HL-60/S4 (cell line): ENCODE data around the gene DLGAP1.

Experiments
- in situ Hi-C: fragments of 300-500 bp; cut with MboI; formaldehyde crosslinking; loops from 2 replicates; pipeline ENCODE4 v1.14.3; 2022; ENCODE audit warnings: low sequenced_read_pairs

The DLGAP1 gene

DNA sequence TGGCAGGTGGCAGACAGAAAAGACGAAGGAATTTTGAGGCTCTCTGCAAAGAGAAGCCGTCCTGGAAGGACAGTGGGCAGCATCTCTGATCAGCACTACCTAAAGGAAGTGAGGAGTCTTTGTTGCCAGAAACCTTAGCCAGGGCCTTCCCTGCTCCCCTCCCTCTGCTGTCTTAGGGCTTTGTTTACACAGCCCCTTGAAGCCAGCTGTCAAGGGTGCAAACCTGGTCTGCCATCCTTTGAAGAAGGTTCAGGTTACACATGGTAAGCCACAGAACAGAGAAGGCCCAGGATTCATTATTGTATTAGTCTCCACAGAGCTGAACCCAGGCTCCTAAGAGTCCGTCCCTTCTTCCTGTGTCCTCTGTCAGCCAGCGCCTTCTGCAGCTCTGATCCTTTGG, 648.5 kb downstream of the DLGAP1 start:
- in situ Hi-C loops, result no loop called here

DNA sequence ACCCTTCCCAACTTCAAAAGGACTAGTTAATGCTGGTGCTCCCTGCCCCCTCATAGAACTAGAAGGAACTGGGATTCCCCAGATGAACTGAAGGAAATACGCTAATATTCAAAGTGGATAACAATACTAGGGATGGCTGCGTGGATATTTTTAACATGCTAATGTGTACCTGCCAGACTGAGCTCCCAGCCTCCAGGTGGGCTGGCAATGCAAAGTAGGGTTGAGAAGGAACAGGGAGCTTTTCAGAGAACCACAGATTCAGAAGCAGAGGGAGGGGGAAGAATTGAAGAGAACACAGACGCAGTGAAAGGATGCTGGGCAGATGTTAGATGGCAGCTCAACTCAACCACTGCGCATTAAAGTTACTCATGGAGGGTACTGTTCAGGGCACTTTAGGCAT, 650.8 kb downstream of the DLGAP1 start:
- in situ Hi-C loops, result no loop called here

DNA sequence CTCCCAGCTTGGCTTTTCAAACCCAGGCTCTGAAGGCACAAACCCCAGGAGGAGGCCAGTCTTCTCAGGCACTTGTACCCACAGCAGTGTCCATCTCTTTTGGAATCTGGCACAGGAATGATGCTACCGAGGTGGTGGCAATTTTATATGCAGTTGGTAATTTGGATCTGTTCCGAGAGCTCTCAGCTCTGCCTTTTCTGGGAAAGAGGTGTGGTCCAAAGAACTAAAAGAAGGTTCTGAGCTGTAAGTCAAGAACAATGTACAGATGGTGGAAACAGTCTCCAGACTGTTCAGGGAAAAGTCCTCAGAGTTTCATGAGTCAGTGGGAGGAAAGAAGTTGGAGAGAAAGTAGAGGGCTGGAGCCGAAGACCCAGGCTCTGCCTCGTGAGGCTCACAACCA, 651.8 kb downstream of the DLGAP1 start:
- in situ Hi-C loops, result no loop called here

DNA sequence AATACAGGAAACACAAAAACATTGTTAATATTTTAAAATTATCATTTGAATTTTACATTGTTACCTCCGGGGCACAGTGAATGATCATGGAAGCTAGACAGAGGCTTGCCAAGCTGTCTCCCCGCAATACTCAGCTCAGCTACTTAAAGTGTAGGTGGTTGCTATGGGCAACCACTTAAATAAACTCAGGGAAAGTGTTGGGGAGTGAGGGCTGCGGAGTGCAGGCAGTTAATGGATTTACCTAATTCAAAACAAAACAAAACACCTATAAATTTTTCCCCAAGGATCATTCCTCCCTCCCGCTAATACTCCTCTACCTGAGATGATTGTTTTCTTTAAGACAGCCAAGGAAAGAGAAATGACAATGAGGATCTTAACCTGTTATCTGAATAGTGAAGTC, 655.6 kb downstream of the DLGAP1 start:
- in situ Hi-C loops, result loop anchor here (25.0 kb wide), 1 partner anchor 1263 kb away; no protein-coding TSS in a partner anchor

DNA sequence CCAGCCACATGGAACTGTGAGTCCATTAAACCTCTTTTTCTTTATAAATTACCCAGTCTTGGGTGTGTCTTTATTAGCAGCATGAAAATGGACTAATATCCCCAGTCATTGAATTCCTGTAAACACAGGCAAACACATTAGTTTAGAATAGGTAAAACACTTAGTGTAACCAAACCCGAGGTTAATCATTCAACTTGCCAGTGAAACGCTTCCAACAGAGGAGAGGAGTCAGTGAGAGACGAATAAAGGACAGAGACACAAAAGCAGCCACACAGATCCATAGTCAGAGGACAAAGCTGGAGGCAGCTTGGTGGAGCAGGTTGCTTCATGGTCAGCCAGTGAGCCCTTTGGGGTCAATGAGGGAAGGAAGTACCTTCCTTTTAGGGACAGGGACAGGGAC, 657.1 kb downstream of the DLGAP1 start:
- in situ Hi-C loops, result loop anchor here (25.0 kb wide), 1 partner anchor 1264 kb away; no protein-coding TSS in a partner anchor

DNA sequence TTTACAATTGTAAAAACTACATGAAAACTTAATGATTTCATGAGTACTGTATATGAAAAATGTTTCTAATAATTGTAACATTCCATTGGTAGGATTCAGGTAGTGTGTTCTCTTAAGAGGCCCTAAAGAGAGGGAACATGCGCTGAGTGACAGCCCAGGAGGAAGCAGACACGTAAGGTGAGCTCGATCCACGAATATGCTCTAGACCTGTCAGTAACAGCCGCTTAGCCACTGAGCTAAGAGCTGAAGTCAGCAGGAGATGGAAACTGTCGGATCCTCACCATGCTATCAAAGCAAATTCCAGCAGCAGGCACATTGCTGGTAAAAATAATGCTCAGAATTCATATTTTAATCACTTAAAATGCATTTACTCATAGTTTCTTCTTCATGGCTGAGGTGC, 658.7 kb downstream of the DLGAP1 start:
- in situ Hi-C loops, result loop anchor here (25.0 kb wide), 1 partner anchor 1266 kb away; no protein-coding TSS in a partner anchor

DNA sequence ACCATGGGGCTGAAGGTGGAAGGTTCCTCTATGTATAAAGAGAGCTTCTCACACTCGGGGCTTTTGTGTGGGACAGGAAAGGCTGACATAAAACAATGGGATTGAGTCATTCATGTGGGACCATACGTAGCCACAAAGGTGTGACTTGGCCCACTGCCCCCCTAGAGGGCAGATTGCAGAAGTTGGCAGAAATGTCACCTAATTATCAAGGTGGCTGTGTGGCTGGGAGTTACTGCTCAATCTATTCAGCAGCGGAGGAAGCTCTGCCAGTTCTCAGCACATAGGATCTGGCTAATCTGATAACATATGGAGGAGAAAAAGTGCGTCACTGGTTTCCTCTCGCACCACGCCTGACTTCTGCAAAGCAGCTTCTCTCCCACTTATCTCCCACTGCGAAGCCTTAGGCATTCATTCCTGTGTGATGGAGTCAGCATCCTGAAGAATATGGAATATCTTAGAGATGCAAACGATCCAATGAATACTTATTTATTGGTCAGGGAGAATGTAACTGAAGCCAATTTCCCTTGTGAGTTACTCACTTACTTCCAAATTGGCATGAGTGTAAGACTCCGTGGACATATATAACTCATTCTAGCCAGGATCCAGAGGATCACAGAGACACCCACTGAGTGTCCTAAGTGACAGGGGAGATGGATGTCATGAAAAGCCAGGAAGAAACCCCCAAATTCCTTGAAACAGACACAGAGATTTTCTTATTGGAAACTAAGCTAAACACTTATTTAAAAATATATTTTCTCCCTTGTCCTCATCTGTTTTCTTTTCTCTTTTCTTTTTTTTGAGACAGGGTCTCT, 660.4 kb downstream of the DLGAP1 start:
- in situ Hi-C loops, result loop anchor here (25.0 kb wide), 1 partner anchor 1268 kb away; no protein-coding TSS in a partner anchor

DNA sequence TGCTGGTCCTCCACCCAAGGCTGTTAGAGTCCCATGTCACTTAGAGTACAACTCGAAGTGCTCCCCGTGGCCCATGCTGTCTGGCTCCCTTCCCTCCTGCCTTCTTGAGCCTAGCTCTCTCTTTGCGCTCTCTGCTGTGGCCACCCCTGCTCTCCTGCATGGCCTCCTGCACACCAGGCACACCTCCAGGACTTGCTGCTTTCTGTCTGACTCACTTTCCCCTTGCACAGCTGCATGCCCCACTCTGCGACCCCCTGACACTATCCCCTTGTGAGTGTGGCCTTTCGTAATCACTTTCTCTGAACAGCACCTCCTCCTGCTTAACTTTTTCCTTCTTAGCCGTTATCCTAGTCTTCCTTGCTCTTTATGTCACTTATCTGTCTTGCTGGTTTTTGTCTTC, 661.6 kb downstream of the DLGAP1 start:
- in situ Hi-C loops, result loop anchor here (25.0 kb wide), 1 partner anchor 1269 kb away; no protein-coding TSS in a partner anchor

DNA sequence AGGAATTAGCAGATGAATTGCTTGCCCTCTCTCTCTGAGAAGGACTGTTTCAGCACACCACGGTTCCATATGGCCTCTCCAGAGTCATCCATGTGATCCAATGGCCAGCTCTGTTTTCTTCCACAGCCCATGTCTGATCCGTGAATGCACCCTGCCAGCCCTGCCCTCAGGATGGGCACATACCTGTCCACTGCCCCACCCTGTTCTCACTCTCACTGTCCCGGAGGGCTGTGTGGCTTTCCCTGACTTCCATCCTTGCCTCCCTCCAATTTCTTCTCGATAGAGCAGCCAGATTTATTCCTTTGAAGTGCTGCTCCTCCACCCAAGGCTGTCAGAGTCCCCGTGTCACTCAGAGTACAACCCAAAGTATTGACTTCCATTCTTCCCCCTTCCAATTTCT, 662.0 kb downstream of the DLGAP1 start:
- in situ Hi-C loops, result loop anchor here (25.0 kb wide), 1 partner anchor 1269 kb away; no protein-coding TSS in a partner anchor

DNA sequence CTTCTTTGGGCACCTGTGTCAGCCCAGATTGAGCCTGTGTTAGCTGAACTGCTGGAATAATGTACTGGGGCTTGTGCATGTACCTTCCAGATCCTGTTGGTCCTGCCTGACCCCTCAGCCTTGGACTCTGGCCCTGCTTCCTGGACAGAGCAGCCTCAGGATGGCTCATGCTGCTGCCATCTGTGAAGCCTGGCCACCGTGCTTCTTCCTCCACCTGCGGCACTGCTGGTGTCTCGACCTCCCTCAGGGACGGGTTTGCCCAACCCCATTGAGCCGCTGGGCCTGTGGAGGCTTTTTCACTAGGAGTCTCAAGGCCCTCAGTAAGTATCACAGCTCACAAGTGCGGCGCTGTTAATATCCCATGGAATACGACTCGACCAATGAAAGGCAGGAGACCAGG, 662.4 kb downstream of the DLGAP1 start:
- in situ Hi-C loops, result loop anchor here (25.0 kb wide), 1 partner anchor 1270 kb away; no protein-coding TSS in a partner anchor

DNA sequence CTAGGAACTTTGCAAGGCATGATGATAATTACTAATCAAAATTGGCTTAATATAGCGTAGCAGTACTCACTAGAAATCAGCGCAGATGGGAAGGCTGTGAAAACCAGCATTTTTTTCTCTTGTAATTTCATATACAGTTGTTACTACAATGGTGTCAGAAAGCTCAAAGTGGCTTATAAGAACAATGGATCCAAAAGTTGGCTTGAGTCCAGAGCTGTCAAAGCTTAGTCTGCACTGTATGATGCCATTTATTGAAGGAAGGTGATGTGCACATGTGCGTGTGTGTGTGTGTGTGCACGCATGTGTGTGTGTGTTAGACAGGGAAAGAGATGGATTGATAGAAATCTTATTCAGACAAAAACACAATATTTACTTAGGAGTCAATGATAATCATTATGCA, 663.9 kb downstream of the DLGAP1 start:
- in situ Hi-C loops, result loop anchor here (25.0 kb wide), 1 partner anchor 1271 kb away; no protein-coding TSS in a partner anchor

DNA sequence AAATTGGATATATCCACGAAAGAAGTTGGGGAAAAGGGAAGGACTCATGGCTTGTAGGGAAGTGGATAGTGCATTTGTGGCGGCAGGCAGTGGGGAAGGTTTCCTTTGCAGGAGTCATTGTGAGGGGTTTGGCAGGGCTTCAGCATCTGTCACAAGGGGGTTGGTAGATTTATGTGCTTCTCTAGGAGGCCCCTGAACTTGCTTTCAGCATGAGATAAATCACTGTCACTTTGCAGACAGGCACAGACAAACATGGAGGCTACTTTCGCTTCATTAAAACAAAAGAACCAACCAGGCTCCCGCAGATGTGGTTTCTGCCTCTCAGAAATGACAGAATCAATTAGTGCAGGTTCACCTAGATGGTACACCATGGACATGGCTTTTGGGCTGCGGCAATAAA, 664.4 kb downstream of the DLGAP1 start:
- in situ Hi-C loops, result loop anchor here (25.0 kb wide), 1 partner anchor 1272 kb away; no protein-coding TSS in a partner anchor

DNA sequence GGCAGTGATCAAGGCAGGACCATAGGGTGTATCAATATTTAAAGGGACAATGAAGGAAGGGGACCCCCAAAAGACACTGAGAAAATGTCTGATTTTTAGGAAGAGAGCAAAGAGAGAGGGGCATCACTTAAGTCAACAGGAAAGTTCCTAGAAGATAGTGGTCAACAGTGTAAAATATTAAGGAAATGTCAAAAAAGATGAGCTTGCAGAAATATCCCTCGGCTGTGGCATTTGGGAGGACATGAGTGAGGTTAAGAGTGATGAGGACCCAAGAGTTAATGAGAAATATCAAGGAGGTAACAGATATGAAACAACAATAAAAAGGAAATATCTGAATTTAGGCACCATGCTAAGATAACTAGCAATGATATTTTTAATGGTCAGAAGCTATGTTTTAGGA, 665.6 kb downstream of the DLGAP1 start:
- in situ Hi-C loops, result loop anchor here (25.0 kb wide), 1 partner anchor 1273 kb away; no protein-coding TSS in a partner anchor

DNA sequence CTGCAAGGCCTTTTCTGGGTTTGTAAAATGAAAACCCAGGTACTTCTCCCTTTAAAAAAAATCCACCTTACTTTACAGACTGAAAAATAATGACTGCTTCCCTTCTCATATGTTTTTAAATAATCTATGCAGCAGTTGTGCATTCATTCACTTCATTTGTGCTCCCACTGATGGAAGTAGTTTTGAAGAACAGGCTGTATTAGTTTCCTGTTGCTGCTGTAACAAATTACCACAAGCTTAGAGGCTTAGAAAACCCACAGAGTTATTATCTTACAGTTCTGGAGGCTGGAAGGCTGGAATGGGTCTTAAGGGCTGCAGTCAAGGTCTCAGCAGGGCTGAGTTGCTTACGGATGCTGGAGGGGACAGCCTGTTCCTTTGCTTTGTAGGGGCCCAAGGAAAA, 670.2 kb downstream of the DLGAP1 start:
- in situ Hi-C loops, result loop anchor here (25.0 kb wide), 1 partner anchor 1277 kb away; no protein-coding TSS in a partner anchor

DNA sequence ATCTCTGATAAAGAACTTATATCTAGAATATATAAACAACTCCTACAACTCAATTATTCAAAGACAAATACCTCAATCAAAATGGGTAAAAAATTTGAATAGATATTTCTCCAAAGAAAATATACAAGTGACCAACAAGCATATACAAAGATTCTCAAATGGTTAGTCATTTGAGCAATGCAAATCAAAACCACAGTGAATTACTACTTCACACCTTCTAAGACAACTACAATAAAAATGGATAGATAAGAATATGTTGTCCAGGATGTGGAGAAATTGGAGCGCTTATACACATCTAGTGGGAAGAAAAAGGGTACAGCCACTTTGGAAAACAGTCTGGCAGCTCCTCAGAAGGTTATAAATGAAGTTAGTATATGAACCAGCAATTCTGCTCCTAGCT, 672.2 kb downstream of the DLGAP1 start:
- in situ Hi-C loops, result loop anchor here (25.0 kb wide), 1 partner anchor 1279 kb away; no protein-coding TSS in a partner anchor

DNA sequence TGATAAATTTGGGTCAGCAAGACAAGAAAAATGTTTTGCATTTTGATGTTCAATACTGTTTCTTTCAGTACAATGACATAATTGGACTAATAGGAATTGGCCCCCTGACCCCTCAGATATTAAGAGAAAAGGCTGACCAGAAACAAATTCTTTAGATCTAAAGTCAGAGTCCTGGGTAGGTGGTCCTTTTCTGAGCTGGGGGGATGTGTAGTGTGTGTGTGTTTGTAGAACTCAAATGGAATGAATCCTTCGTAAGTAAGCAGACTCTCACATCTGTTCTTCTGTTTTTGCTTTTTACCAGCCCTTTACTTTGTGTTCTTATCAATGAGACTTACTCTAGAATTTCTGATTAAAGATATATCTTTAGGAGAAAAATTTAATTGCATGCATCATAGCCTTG, 677.4 kb downstream of the DLGAP1 start:
- in situ Hi-C loops, result loop anchor here (25.0 kb wide), 1 partner anchor 1285 kb away; no protein-coding TSS in a partner anchor

DNA sequence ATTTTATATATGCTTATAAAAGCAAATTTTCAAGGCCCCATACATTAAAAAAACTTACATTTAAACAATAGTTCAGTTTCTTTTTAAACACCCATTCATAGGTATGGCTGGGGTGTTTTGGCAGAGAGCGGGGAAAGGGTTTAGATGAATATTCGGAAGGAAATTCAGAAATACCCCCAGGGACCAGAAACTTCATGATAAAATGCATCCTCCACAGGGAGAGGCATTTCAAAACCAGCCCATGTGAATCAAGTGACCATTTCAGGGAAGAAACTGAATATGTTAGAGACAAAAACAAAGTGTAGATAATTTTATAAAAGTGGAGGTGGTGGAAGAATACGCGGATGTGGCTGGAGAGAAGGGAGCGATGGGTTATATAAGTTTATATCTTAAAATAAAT, 678.0 kb downstream of the DLGAP1 start:
- in situ Hi-C loops, result loop anchor here (25.0 kb wide), 1 partner anchor 1285 kb away; no protein-coding TSS in a partner anchor

DNA sequence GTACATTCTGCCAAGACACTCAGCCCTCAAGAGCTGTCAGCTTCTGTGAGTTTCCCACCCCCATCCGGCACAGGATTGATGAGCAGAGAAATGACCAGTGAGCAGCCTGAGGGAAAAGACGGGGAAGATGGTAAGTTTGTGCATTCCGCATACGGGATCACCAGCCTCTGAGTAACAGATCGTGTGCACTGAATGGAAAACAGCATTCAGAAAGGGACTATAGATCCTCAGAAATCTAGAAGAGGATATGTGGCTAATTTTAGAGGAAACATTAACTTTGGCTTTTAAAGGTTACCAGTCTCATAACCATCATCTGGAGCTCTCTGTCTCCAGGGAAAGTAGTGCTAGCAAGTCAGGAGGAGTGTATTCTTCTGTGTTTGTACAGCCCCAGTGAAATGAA, 679.1 kb downstream of the DLGAP1 start:
- in situ Hi-C loops, result loop anchor here (25.0 kb wide), 1 partner anchor 1286 kb away; no protein-coding TSS in a partner anchor

DNA sequence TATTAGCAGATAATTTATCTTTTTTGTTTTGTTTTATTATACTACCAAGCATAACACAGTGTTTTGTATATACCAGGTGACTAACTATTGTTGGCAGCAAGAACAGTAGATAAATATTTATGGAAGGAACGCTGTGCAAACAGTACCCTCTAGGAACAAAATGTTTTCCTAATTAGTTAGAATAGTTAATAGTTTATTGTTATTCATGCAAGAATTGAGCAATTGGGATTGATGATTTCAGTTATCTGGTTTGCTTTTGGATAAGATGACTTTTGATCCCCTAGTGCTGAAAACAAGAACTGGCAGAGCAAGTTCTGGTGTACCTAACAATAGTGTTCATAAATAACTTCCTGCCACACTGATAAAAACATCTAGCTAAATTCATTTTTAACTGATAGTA, 681.8 kb downstream of the DLGAP1 start:
- in situ Hi-C loops, result no loop called here

DNA sequence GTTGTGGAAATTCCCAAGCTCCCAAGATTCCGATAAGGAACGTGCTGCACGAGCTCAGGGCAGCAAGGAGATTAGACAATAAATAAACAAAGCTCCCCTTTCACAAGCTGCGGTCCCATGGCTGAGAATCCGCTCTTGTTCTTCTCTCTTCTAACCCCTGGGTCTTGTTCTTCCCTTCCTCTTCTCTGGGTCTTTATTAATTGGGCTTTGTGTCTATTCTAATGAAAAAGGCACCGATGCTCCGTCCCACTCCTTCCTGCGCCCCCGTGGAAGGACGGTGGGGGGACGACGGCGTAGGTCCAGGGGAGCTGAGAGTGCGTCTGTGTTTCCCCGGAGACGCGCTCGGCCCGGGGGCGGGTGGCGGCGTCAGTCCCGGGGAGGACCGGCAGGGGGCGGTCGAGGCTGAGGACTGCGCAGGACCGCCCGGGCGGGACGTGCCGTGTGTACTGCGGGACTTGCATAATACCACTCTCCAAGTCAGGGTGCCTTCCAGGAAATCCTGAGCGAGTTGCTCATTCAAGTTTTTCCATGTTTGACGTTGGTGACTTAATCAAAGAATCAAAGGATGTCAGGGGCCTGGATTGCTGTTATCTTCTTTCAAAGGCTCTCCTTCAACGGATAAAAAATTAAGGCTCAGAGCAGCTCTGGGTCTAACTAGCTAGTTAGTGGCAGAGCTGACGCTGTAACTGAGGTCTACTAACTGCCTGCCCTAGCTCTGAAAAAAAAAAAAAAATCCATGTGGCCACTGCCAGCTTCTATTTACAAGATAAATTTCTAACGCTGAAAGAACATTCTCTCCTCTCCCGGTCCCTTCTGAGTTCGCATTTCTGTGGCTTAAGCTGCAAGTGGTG, 683.8 kb downstream of the DLGAP1 start:
- in situ Hi-C loops, result no loop called here

DNA sequence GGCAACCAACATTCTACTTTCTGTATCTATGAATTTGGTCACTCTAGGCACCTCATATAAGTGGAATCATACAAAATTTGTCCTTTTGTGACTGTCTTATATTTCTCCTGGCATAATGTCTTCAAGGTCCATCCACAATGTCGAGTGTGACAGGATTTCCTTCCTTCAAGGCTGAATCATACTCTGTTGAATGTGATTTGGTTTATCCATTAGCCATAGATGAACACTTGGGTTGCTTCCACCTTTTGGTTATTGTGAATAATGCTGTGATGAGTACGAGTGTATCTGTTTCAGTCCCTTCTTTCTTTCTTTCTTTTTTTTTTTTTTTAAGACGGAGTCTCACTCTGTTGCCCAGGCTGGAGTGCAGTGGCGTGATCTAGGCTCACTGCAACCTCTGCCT, 693.8 kb downstream of the DLGAP1 start:
- in situ Hi-C loops, result no loop called here
